OCI-LY3 (cell line): ENCODE results near the gene KIFC1.

Source experiments
- H2AFZ ChIP-seq: fragments of 200-600, 300-600 bp; shearing (Covaris generic); 2 replicates; pipeline ENCODE4 v1.6.0; 2014; ENCODE audit warnings: antibody characterized with exemption, low read depth, low read length
- H3K27ac ChIP-seq: fragments of 200-600, 300-600 bp; sonication (generic); 2 replicates; pipeline ENCODE4 v1.5.1; 2014; ENCODE audit warnings: mild to moderate bottlenecking, low read length, moderate library complexity, mixed read lengths
- H3K27me3 ChIP-seq: fragments of 200-600, 300-600 bp; sonication (generic); 2 replicates; pipeline ENCODE4 v1.6.1; 2014; ENCODE audit warnings: low read depth, low read length, mixed read lengths
- H3K36me3 ChIP-seq: fragments of 200-600, 300-600 bp; sonication (generic); replicated peaks from 2 replicates; pipeline ENCODE3; 2014; ENCODE audit warnings: low read depth, low read length, mixed read lengths
- H3K4me1 ChIP-seq: fragments of 300-600, 200-600 bp; sonication (generic); 2 replicates; pipeline ENCODE4 v1.6.1; 2014; ENCODE audit warnings: low read length, mixed read lengths
- H3K4me2 ChIP-seq: fragments of 200-600, 300-600 bp; sonication (generic); 2 replicates; pipeline ENCODE4 v1.6.1; 2014; ENCODE audit warnings: low read length, mixed read lengths
- H3K4me3 ChIP-seq: fragments of 300-600, 200-600 bp; sonication (generic); 2 replicates; pipeline ENCODE4 v1.5.1; 2014; ENCODE audit warnings: antibody characterized with exemption, mild to moderate bottlenecking, low read length, moderate library complexity
- H3K79me2 ChIP-seq: fragments of 300-600, 200-600 bp; shearing (Covaris generic); 2 replicates; pipeline ENCODE4 v1.6.1; 2014; ENCODE audit warnings: mild to moderate bottlenecking, low read length, mixed read lengths
- H3K9ac ChIP-seq: fragments of 300-600, 200-600 bp; shearing (Covaris generic); 2 replicates; pipeline ENCODE4 v1.6.0; 2014; ENCODE audit warnings: mild to moderate bottlenecking, low read length, moderate library complexity
- H3K9me3 ChIP-seq: fragments of 200-600, 300-600 bp; shearing (Covaris generic); 2 replicates; pipeline ENCODE4 v1.6.1; 2014; ENCODE audit warnings: low read length, mixed read lengths; ENCODE audit not compliant: insufficient read depth
- H4K20me1 ChIP-seq: fragments of 200-600, 300-600 bp; sonication (generic); 2 replicates; pipeline ENCODE4 v1.6.1; 2016; ENCODE audit warnings: low read length, mixed read lengths; ENCODE audit not compliant: insufficient read depth
- CTCF ChIP-seq: fragments of 200-600, 300-600 bp; sonication (generic); IDR thresholded peaks from 2 replicates; pipeline ENCODE4 v1.5.1; 2014; ENCODE audit warnings: antibody characterized with exemption, low read length, low read depth
- EZH2phosphoT487 ChIP-seq: fragments of 200-600 bp; shearing (Covaris generic); IDR thresholded peaks from 2 replicates; pipeline ENCODE4 v1.6.1; 2018; ENCODE audit warnings: antibody characterized with exemption, mixed run types, low read depth

The KIFC1 gene

GRCh38 chr6:33455051-33455450, 63.4 kb downstream of the KIFC1 start:
- Histone ChIP-seq H2AFZ (no peak overlapping the region), H3K9ac (peak overlapping the region; percentile 75), H3K27me3 (no peaks in the 10 kb centered on the region), H4K20me1 (no peaks in the 10 kb centered on the region), H3K36me3 (peaks cover 5% of the 10 kb centered on the region), H3K4me3 (peak overlapping the region; percentile 94), H3K79me2 (peaks cover 17% of the 10 kb centered on the region), H3K4me1 (peaks cover 6% of the 10 kb centered on the region; the same call in 1 of the 2 replicates), H3K4me2 (peak overlapping the region; percentile 88), H3K9me3 (no peaks in the 10 kb centered on the region), H3K27ac (no peak overlapping the region)
- TF ChIP-seq EZH2phosphoT487 (no peak), CTCF (no peak)

DNA sequence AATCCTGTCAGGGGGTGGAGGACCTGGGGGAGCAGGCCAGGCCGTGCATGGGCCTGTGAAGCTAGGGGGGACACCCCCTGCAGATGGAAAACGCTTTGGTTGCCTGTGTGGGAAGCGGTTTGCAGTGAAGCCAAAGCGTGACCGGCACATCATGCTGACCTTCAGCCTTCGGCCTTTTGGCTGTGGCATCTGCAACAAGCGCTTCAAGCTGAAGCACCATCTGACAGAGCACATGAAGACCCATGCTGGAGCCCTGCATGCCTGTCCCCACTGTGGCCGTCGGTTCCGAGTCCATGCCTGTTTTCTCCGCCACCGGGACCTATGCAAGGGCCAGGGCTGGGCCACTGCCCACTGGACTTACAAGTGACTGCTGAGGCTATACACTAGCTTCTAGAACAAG, 64.5 kb downstream of the KIFC1 start:
- H3K27me3 ChIP-seq = no peaks in the 10 kb centered on the region
- H3K27ac ChIP-seq = no peak overlapping the region
- H4K20me1 ChIP-seq = no peaks in the 10 kb centered on the region
- peaks cover 17% of the 10 kb centered on the region for H3K79me2 ChIP-seq
- no peak overlapping the region for H3K9ac ChIP-seq
- no peak overlapping the region for H2AFZ ChIP-seq
- H3K4me2 ChIP-seq = no peak overlapping the region
- TF ChIP-seq EZH2phosphoT487 (no peak), CTCF (no peak)
- no peak overlapping the region for H3K4me3 ChIP-seq
- no peaks in the 10 kb centered on the region for H3K9me3 ChIP-seq
- H3K36me3 ChIP-seq = peaks cover 5% of the 10 kb centered on the region
- peaks cover 6% of the 10 kb centered on the region; the same call in 1 of the 2 replicates for H3K4me1 ChIP-seq

- Histone ChIP-seq H3K4me2 (no peak overlapping the region), H3K79me2 (peaks cover 14% of the 10 kb centered on the region), H3K4me1 (peaks cover 6% of the 10 kb centered on the region; the same call in 1 of the 2 replicates), H4K20me1 (no peaks in the 10 kb centered on the region), H3K36me3 (peaks cover 5% of the 10 kb centered on the region), H3K27me3 (no peaks in the 10 kb centered on the region), H2AFZ (no peak overlapping the region), H3K9me3 (no peaks in the 10 kb centered on the region), H3K27ac (no peak overlapping the region), H3K4me3 (no peak overlapping the region), H3K9ac (no peak overlapping the region)
- TF ChIP-seq CTCF (no peak), EZH2phosphoT487 (no peak)
Measured at GRCh38 chr6:33458676-33459075, 67.1 kb downstream of the KIFC1 start.

GRCh38 chr6:33459226-33459625, 67.6 kb downstream of the KIFC1 start:
- H3K9ac ChIP-seq = no peak overlapping the region
- no peaks in the 10 kb centered on the region for H3K9me3 ChIP-seq
- H3K27me3 ChIP-seq = no peaks in the 10 kb centered on the region
- no peak overlapping the region for H3K4me3 ChIP-seq
- H3K27ac ChIP-seq = no peak overlapping the region
- no peak overlapping the region for H2AFZ ChIP-seq
- peaks cover 10% of the 10 kb centered on the region; the same call in 1 of the 2 replicates for H3K79me2 ChIP-seq
- H3K4me1 ChIP-seq = peaks cover 6% of the 10 kb centered on the region; the same call in 1 of the 2 replicates
- no peak overlapping the region for H3K4me2 ChIP-seq
- no peaks in the 10 kb centered on the region for H4K20me1 ChIP-seq
- peaks cover 5% of the 10 kb centered on the region for H3K36me3 ChIP-seq
- no peak for TF ChIP-seq EZH2phosphoT487
- no peak for TF ChIP-seq CTCF
